ENCODE results near the gene SYNJ2.

The SYNJ2 gene

GRCh38 chr6:158085261-158086053, 103.8 kb downstream of the SYNJ2 start:
- DNase-seq: no peak

- no peak for DNase-seq
Observed at GRCh38 chr6:158086054-158086503, 104.4 kb downstream of the SYNJ2 start.

GRCh38 chr6:158086504-158087223, 105.0 kb downstream of the SYNJ2 start:
- DNase-seq: peak in 1 of 3 experiments; percentile 52

GRCh38 chr6:158087224-158087867, 105.7 kb downstream of the SYNJ2 start:
- no peak for DNase-seq

- DNase-seq: no peak
Observed at GRCh38 chr6:158092806-158093205, 111.1 kb downstream of the SYNJ2 start.

- DNase-seq: no peak
Observed at GRCh38 chr6:158095031-158095430, 113.4 kb downstream of the SYNJ2 start.

- DNase-seq: no peak
Observed at GRCh38 chr6:158095671-158096070, 114.0 kb downstream of the SYNJ2 start.

GRCh38 chr6:158103228-158103627, 121.6 kb downstream of the SYNJ2 start:
- DNase-seq: no peak

GRCh38 chr6:158104696-158105095, 123.0 kb downstream of the SYNJ2 start:
- no peak for DNase-seq

- DNase-seq: no peak
Observed at GRCh38 chr6:158109748-158110147, 128.1 kb downstream of the SYNJ2 start.

GRCh38 chr6:158110986-158111385, 129.3 kb downstream of the SYNJ2 start:
- DNase-seq: no peak

GRCh38 chr6:158111987-158112386, 130.3 kb downstream of the SYNJ2 start:
- no peak for DNase-seq

GRCh38 chr6:158113802-158114201, 132.1 kb downstream of the SYNJ2 start:
- DNase-seq: no peak

- DNase-seq: no peak
Observed at GRCh38 chr6:158115102-158115501, 133.4 kb downstream of the SYNJ2 start.

- DNase-seq: no peak
Observed at GRCh38 chr6:158115508-158115907, 133.8 kb downstream of the SYNJ2 start.

GRCh38 chr6:158118886-158119285, 137.2 kb downstream of the SYNJ2 start:
- no peak for DNase-seq

GRCh38 chr6:158121335-158121734, 139.7 kb downstream of the SYNJ2 start:
- no peak for DNase-seq

- no peak for DNase-seq
Observed at GRCh38 chr6:158122048-158122447, 140.4 kb downstream of the SYNJ2 start.

- no peak for DNase-seq
Observed at GRCh38 chr6:158124288-158124687, 142.6 kb downstream of the SYNJ2 start.

GRCh38 chr6:158125271-158125670, 143.6 kb downstream of the SYNJ2 start:
- DNase-seq: no peak

GRCh38 chr6:158131926-158132325, 150.3 kb downstream of the SYNJ2 start:
- peak; percentile 15 to 75 (median 17) for DNase-seq

- DNase-seq: no peak
Observed at GRCh38 chr6:158142789-158143188, 161.1 kb downstream of the SYNJ2 start.

GRCh38 chr6:158143700-158144099, 162.0 kb downstream of the SYNJ2 start:
- no peak for DNase-seq

Measured in NCI-H1417 (cell line).